HepG2 (cell line): ENCODE data around the gene NDUFAF5. TPM values are rescaled to one million over a fixed set of nuclear protein-coding genes. Genes with fewer than 3 reads are reported as not detected.

ENCODE experiments used
- ATAC-seq: fragments of 200-7000 bp; cut with Tn5 transposase; 3 replicates; pipeline ENCODE4 v1.9.1; 2020; ENCODE audit warnings: mild to moderate bottlenecking, moderate library complexity
- BruUV-seq: library from RNA; stranded (reverse); fragments of 400-500 nt; replicated peaks from 2 replicates; lab custom pipeline; 2021; lab: Mats Ljungman, UMichigan
- CTCF ChIA-PET: fragments of 300-600 bp; formaldehyde crosslinking; extraction: SDS; loops from one replicate; lab custom pipeline; 2021; ENCODE audit warnings: low total read pairs, inconsistent platforms, low intra/inter-chr PET ratio; lab: Yijun Ruan, JAX
- POLR2A ChIA-PET: fragments of 350-600 bp; sonication (Branson Sonifier 250); formaldehyde crosslinking; loops from one replicate; lab custom pipeline; 2020; ENCODE audit warnings: antibody characterized with exemption, inconsistent platforms; lab: Yijun Ruan, JAX
- DNase-seq: peaks from one replicate; pipeline ENCODE4 v3.0.0-alpha.2; 2015; ENCODE audit warnings: low spot score
- FAIRE-seq: peaks from 3 replicates; lab custom pipeline; 2011; peaks lifted over from hg19 to GRCh38; lab: Jason Lieb, UNC
- H2AFZ ChIP-seq: one replicate; pipeline ENCODE4 v1.6.1; 2011; ENCODE audit warnings: low read length, inconsistent platforms
- H3K27ac ChIP-seq: fragments of 300-600 bp; 3 replicates; pipeline ENCODE4 v1.8.0; 2011; ENCODE audit warnings: mixed run types, mild to moderate bottlenecking, mixed read lengths, low read length, inconsistent platforms; ENCODE audit not compliant: insufficient read depth; ENCODE audit errors: extremely low read length
- H3K27me3 ChIP-seq, 2 experiments: fragments of 200-600 bp in 1 of 2; 2 replicates in 1 of 2; 3 replicates in 1 of 2; pipeline versions ENCODE4 v1.6.0 to v1.8.0; 2011; ENCODE audit warnings: low read length in 2 of 2, mild to moderate bottlenecking in 2 of 2, moderate library complexity in 2 of 2, inconsistent platforms in 1 of 2; ENCODE audit not compliant: insufficient read depth in 2 of 2, control insufficient read depth in 1 of 2
- H3K36me3 ChIP-seq, 2 experiments: fragments of 200-600 bp in 1 of 2; replicated peaks in 1 of 2; 2 replicates in 1 of 2; 3 replicates in 1 of 2; pipeline versions ENCODE4 v1.5.1 to v1.8.0; 2011; ENCODE audit warnings: low read length in 2 of 2, inconsistent platforms in 1 of 2; ENCODE audit not compliant: insufficient read depth in 2 of 2, control insufficient read depth in 1 of 2
- H3K4me1 ChIP-seq: 2 replicates; pipeline ENCODE4 v1.5.1; 2012; ENCODE audit warnings: low read length, inconsistent platforms; ENCODE audit not compliant: insufficient read depth
- H3K4me2 ChIP-seq: 2 replicates; pipeline ENCODE4 v1.6.0; 2011; ENCODE audit warnings: low read depth, low read length, inconsistent platforms
- H3K4me3 ChIP-seq, 3 experiments: fragments of 200-600 bp in 1 of 3; sonication (generic), shearing (Covaris generic) in 1 of 3; replicated peaks in 1 of 3; 2 replicates each; pipeline ENCODE4 v1.5.1; 2011 to 2016; ENCODE audit warnings: low read length in 3 of 3, inconsistent platforms in 2 of 3, low read depth in 2 of 3, mild to moderate bottlenecking in 2 of 3, control low read depth in 1 of 3, mixed read lengths in 1 of 3; ENCODE audit not compliant: insufficient read depth in 1 of 3
- H3K79me2 ChIP-seq: one replicate; pipeline ENCODE4 v1.6.1; 2011; ENCODE audit warnings: low read length, inconsistent platforms; ENCODE audit not compliant: insufficient read depth
- H3K9ac ChIP-seq: 2 replicates; pipeline ENCODE4 v1.6.0; 2011; ENCODE audit warnings: mild to moderate bottlenecking, low read depth, low read length, inconsistent platforms; ENCODE audit not compliant: insufficient read depth
- H3K9me3 ChIP-seq: 2 replicates; pipeline ENCODE4 v1.5.1; 2012; ENCODE audit warnings: mild to moderate bottlenecking, low read length
- H4K20me1 ChIP-seq: 2 replicates; pipeline ENCODE4 v1.6.0; 2011; ENCODE audit warnings: inconsistent platforms, mild to moderate bottlenecking, low read length, moderate library complexity; ENCODE audit not compliant: insufficient read depth
- AGO1 ChIP-seq: fragments of 200-400 bp; formaldehyde crosslinking; IDR thresholded peaks from 2 replicates; pipeline ENCODE4 v1.6.1; 2017; ENCODE audit warnings: mild to moderate bottlenecking, low read depth, low read length, moderate library complexity; ENCODE audit not compliant: poor library complexity, severe bottlenecking
- ELK4 ChIP-seq: sonication (generic); formaldehyde crosslinking; IDR thresholded peaks from 2 replicates; pipeline ENCODE4 v1.9.0; 2021; ENCODE audit warnings: missing genetic modification reagents, borderline replicate concordance
- MAFF ChIP-seq: IDR thresholded peaks from 2 replicates; pipeline ENCODE4 v1.6.1; 2011; ENCODE audit warnings: low read depth, low read length, improper control_type of control experiment
- MAFK ChIP-seq, 2 experiments: IDR thresholded peaks in 1 of 2; conservative IDR thresholded peaks in 1 of 2; 2 replicates each; pipeline ENCODE4 v1.6.1; 2011; ENCODE audit warnings: improper control_type of control experiment in 2 of 2, low read length in 2 of 2
- MYC ChIP-seq: sonication (generic); formaldehyde crosslinking; IDR thresholded peaks from 2 replicates; pipeline ENCODE4 v1.9.0; 2021; ENCODE audit warnings: missing genetic modification reagents, borderline replicate concordance
- PAF1 ChIP-seq: IDR thresholded peaks from 2 replicates; pipeline ENCODE4 v1.6.1; 2016; ENCODE audit warnings: missing genetic modification reagents, missing compliant biosample characterization
- RCOR2 ChIP-seq: IDR thresholded peaks from 2 replicates; pipeline ENCODE4 v1.6.1; 2016; ENCODE audit warnings: missing biosample characterization, missing genetic modification reagents
- SP4 ChIP-seq: sonication (generic); formaldehyde crosslinking; IDR thresholded peaks from 2 replicates; pipeline ENCODE4 v1.8.1; 2023; ENCODE audit warnings: mild to moderate bottlenecking, missing genetic modification reagents
- ZC3H4 ChIP-seq: sonication (generic); formaldehyde crosslinking; IDR thresholded peaks from 2 replicates; pipeline ENCODE4 v1.4.0; 2020; ENCODE audit warnings: missing genetic modification reagents, borderline replicate concordance
- ZNF33A ChIP-seq: sonication (generic); formaldehyde crosslinking; IDR thresholded peaks from 2 replicates; pipeline ENCODE4 v1.5.1; 2020; ENCODE audit warnings: missing genetic modification reagents, mild to moderate bottlenecking, moderate library complexity, borderline replicate concordance
- ZNF510 ChIP-seq: sonication (generic); formaldehyde crosslinking; IDR thresholded peaks from 2 replicates; pipeline ENCODE4 v1.4.0; 2020; ENCODE audit warnings: low read depth, mild to moderate bottlenecking, missing genetic modification reagents
- ZNF598 ChIP-seq: sonication (generic); formaldehyde crosslinking; IDR thresholded peaks from 2 replicates; pipeline ENCODE4 v1.5.1; 2020; ENCODE audit warnings: mild to moderate bottlenecking, missing genetic modification reagents, borderline replicate concordance
- ZNF772 ChIP-seq: sonication (generic); formaldehyde crosslinking; IDR thresholded peaks from 2 replicates; pipeline ENCODE4 v1.5.0; 2020; ENCODE audit warnings: mild to moderate bottlenecking, missing genetic modification reagents
- ZNF879 ChIP-seq: sonication (generic); formaldehyde crosslinking; IDR thresholded peaks from 2 replicates; pipeline ENCODE4 v1.8.1; 2023; ENCODE audit warnings: missing genetic modification reagents
- WGBS: methylation state at CpG from one replicate; pipeline ENCODE4 v1.1.6; 2017; ENCODE audit warnings: low lambda C conversion rate; 5-methylcytosine and 5-hydroxymethylcytosine counted together
- in situ Hi-C: cut with HindIII; loops from 2 replicates; pipeline ENCODE4 v1.10.0; 2017; ENCODE audit warnings: low pct_unique_long_range_greater_than_20kb; ENCODE audit not compliant: extremely low pct_ligation_motif_present
- intact Hi-C: fragments of 100-400 bp; cut with micrococcal nuclease; formaldehyde crosslinking; loops from one replicate; pipeline ENCODE4 v1.10.0; 2022; ENCODE audit not compliant: unreplicated experiment
- polyA plus RNA-seq, 8 experiments: library from polyadenylated mRNA; depleted of rRNA in 3 of 8; stranded (reverse) in 7 of 8; unstranded in 1 of 8; fragments of >200 nt; fragmentation: Illumina TruSeq in 4 of 8; extraction: Trizol in 4 of 8; gene quantifications; 2 replicates each; pipeline versions ENCODE4 v1.2.1 to v1.2.3, GENCODE V29; 2011 to 2016; ENCODE audit warnings: low read depth in 4 of 8, missing spikeins in 1 of 8, mixed read lengths in 1 of 8; ENCODE audit not compliant: insufficient read depth in 1 of 8
- total RNA-seq, 5 experiments: library from RNA; depleted of rRNA; stranded (reverse); fragments of >200 nt; fragmentation: Illumina TruSeq; extraction: Trizol; gene quantifications; 2 replicates each; pipeline ENCODE4 v1.2.3, GENCODE V29; 2016; ENCODE audit warnings: low read depth in 1 of 5
- TF ChIP-seq, protein P1 (sequence below): sonication (generic); formaldehyde crosslinking; IDR thresholded peaks from 2 replicates; pipeline ENCODE4 v1.5.0; 2020; ENCODE audit warnings: mild to moderate bottlenecking, missing genetic modification reagents, borderline replicate concordance

Gene NDUFAF5
- total and polyA plus RNA-seq, 2 of the 13 experiments (the other 11 are each of a cell fraction or from before 2014, with no cell fraction given), result 23.1 to 66.7 TPM

DNA sequence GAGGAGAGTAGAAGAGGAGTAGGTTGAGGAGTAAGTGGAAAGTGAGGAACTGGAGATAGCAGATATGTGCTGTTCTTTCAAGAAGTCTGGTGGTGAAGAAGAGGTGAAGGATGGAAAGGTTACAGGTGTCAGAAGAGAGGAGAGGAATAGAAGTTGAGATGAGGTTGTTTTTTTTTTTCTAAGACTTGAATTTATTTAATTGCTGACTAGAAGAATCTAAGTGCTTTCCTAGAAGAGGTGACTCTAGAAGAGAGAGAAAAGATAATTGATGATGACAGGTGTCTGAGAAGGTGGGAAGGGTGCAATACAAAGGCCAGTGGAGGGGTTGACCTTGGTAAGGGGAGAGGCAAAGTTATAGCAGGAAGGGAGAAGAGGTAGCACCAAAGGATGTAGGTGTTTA is 25.6 kb downstream of the NDUFAF5 start (continued):
- TF ChIP-seq, protein P1, sequence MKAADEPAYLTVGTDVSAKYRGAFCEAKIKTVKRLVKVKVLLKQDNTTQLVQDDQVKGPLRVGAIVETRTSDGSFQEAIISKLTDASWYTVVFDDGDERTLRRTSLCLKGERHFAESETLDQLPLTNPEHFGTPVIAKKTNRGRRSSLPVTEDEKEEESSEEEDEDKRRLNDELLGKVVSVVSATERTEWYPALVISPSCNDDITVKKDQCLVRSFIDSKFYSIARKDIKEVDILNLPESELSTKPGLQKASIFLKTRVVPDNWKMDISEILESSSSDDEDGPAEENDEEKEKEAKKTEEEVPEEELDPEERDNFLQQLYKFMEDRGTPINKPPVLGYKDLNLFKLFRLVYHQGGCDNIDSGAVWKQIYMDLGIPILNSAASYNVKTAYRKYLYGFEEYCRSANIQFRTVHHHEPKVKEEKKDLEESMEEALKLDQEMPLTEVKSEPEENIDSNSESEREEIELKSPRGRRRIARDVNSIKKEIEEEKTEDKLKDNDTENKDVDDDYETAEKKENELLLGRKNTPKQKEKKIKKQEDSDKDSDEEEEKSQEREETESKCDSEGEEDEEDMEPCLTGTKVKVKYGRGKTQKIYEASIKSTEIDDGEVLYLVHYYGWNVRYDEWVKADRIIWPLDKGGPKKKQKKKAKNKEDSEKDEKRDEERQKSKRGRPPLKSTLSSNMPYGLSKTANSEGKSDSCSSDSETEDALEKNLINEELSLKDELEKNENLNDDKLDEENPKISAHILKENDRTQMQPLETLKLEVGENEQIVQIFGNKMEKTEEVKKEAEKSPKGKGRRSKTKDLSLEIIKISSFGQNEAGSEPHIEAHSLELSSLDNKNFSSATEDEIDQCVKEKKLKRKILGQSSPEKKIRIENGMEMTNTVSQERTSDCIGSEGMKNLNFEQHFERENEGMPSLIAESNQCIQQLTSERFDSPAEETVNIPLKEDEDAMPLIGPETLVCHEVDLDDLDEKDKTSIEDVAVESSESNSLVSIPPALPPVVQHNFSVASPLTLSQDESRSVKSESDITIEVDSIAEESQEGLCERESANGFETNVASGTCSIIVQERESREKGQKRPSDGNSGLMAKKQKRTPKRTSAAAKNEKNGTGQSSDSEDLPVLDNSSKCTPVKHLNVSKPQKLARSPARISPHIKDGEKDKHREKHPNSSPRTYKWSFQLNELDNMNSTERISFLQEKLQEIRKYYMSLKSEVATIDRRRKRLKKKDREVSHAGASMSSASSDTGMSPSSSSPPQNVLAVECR, result no peak
- peak; percentile 30 to 66; a peak in 2 of 4 replicates for TF ChIP-seq MAFK (conservative IDR thresholded peaks at IDR 0.05 in 1 of 2, IDR thresholded peaks at IDR 0.05 in 1 of 2; ENCODE audit: low read length in 2 of 2)
- no peak for TF ChIP-seq ZNF598 (CRISPR knock-in tag)
- no peak for TF ChIP-seq AGO1
- TF ChIP-seq MAFF, result 0 out of 2 replicates have a peak, but pooled peaks have one; percentile 37

GRCh38 chr20:13813910-13814309 is 29.1 kb downstream of the NDUFAF5 start:
- no peak overlapping the region for H2AFZ ChIP-seq
- WGBS, result 84% methylated on average over 3 of the region's 3 CpGs
- in situ Hi-C loops, result no loop called here
- peaks cover 15% of the 10 kb centered on the region for H3K4me1 ChIP-seq
- H3K79me2 ChIP-seq, result no peaks in the 10 kb centered on the region
- no peak overlapping the region for H3K4me2 ChIP-seq
- H3K27ac ChIP-seq, result no peak overlapping the region
- H3K4me3 ChIP-seq, result no peak overlapping the region
- no peaks in the 10 kb centered on the region for H3K9me3 ChIP-seq
- DNase-seq (no peak), FAIRE-seq (no peak), ATAC-seq (no peak)
- CTCF ChIA-PET, result no interaction called here
- no peak overlapping the region for H3K9ac ChIP-seq
- H3K27me3 ChIP-seq, result no peaks in the 10 kb centered on the region
- no TSS peak for BruUV-seq
- POLR2A ChIA-PET, result no interaction called here
- peaks cover 45 to 94% of the 10 kb centered on the region in 2 experiments for H3K36me3 ChIP-seq
- no peaks in the 10 kb centered on the region for H4K20me1 ChIP-seq
- intact Hi-C loops, result no loop called here
- TF ChIP-seq RCOR2 (CRISPR knock-in tag) (no peak), ELK4 (no peak), ZNF510 (CRISPR knock-in tag) (no peak), ZNF772 (no peak), ZNF33A (CRISPR knock-in tag) (no peak), MYC (no peak), SP4 (CRISPR knock-in tag) (no peak), PAF1 (CRISPR knock-in tag) (no peak), ZNF879 (CRISPR knock-in tag) (no peak), ZC3H4 (no peak)
